HG03439 (cell line): ENCODE measurements around the gene CERS6.

Experiments used
- ATAC-seq: cut with Tn5 transposase; IDR thresholded peaks from one replicate; pipeline ENCODE4 v1.9.1; 2021; ENCODE audit warnings: mild to moderate bottlenecking, moderate library complexity; ENCODE audit not compliant: unreplicated experiment

CERS6 gene

DNA sequence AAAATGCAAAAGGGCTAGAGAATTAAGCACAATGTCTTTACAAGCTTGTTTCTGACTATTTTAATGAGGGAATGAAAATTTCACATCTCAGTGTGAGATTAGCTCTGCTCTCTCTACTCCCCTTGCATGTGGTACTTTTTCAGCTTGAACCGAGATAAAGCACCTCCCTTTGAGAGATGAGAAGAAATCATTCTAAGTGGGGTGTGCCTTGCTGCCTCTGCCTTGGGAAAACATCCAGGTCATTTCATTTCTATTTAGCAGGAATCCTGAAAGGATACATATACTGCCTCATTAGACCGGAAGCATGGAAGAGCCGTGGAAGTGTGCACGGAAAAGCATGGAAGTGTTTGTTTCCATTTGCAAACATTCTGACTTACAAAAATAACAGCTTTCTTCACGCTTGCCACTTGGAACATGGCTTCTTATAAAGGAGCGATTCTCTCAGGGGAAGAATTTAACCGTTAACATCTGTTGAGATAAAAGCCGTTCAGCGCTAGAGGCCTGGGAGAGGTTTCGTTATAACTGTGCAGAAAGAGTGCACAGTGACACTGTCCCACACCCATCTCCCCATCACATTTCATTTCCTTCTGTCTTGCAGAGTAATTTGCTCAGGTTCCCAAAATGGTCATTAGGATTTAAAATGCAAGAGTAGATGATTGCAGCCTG, 363.1 kb downstream of the CERS6 start:
- ATAC-seq, result no peak

DNA sequence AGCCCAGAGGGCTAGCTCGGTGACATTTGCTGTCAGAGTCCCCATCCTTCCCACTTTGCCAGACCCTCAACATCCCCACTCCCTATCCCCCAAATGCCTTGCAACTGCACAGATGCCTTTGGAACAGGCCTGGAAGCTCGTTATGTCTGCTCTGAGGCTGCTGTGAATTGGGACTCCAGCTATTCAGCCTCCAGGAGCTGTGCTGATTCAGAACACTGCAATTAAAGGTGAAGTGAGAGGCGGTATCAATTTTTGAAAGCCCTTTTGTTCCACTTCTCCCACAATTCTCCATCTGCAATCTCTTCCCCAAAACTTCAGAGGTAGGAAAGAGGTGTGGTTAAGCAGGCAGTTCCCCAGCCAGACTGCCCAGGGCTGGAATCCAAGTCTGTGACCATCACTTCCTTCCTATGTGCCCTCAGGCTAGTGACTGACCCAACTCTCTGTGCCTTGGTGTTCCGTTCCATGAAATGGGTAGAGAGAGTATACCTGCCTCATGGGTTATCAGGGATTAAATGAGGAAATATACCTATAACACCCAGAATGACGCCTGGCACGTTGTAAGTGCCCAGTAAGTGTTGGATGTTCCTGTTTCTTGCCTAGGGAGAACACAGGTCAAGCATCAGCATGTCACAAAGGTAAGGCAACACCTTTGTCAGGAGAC, 363.9 kb downstream of the CERS6 start:
- ATAC-seq, result no peak

- ATAC-seq, result no peak
Measured at GRCh38 chr2:168821577-168821976, 365.5 kb downstream of the CERS6 start.

DNA sequence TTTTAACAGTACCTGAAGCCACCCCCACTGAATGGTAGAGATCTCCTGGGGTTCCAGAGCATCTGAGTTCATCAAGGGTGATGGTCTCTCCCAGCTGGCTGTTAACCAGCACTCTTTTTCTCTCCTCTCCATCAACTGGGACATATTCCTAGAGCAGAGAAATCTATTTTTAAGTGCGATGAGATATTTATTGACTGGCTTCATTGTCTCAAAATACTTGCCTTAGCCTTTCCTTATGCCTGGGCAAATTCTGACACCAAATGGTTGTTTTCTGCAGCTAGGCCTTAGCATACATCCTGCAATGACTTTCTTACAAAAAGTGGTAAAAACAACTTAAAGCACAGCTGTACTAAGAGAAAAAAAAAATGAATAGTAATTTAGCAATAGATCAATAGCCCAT, 365.9 kb downstream of the CERS6 start:
- no peak for ATAC-seq
